ENCODE results near the gene SLC25A34.

GRCh38 chr1:15723631-15724246, 12.3 kb upstream of the SLC25A34 start:
- TF ChIP-seq ATF1 (CRISPR knock-in tag; IDR thresholded peaks at IDR 0.05) = no peak
- TF ChIP-seq, protein P1, sequence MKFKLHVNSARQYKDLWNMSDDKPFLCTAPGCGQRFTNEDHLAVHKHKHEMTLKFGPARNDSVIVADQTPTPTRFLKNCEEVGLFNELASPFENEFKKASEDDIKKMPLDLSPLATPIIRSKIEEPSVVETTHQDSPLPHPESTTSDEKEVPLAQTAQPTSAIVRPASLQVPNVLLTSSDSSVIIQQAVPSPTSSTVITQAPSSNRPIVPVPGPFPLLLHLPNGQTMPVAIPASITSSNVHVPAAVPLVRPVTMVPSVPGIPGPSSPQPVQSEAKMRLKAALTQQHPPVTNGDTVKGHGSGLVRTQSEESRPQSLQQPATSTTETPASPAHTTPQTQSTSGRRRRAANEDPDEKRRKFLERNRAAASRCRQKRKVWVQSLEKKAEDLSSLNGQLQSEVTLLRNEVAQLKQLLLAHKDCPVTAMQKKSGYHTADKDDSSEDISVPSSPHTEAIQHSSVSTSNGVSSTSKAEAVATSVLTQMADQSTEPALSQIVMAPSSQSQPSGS (CRISPR knock-in tag; IDR thresholded peaks at IDR 0.05; ENCODE audit: borderline replicate concordance, low read depth) = no peak
- TF ChIP-seq, protein P2, sequence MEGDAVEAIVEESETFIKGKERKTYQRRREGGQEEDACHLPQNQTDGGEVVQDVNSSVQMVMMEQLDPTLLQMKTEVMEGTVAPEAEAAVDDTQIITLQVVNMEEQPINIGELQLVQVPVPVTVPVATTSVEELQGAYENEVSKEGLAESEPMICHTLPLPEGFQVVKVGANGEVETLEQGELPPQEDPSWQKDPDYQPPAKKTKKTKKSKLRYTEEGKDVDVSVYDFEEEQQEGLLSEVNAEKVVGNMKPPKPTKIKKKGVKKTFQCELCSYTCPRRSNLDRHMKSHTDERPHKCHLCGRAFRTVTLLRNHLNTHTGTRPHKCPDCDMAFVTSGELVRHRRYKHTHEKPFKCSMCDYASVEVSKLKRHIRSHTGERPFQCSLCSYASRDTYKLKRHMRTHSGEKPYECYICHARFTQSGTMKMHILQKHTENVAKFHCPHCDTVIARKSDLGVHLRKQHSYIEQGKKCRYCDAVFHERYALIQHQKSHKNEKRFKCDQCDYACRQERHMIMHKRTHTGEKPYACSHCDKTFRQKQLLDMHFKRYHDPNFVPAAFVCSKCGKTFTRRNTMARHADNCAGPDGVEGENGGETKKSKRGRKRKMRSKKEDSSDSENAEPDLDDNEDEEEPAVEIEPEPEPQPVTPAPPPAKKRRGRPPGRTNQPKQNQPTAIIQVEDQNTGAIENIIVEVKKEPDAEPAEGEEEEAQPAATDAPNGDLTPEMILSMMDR (IDR thresholded peaks at IDR 0.05) = no peak
- TF ChIP-seq, protein P3, sequence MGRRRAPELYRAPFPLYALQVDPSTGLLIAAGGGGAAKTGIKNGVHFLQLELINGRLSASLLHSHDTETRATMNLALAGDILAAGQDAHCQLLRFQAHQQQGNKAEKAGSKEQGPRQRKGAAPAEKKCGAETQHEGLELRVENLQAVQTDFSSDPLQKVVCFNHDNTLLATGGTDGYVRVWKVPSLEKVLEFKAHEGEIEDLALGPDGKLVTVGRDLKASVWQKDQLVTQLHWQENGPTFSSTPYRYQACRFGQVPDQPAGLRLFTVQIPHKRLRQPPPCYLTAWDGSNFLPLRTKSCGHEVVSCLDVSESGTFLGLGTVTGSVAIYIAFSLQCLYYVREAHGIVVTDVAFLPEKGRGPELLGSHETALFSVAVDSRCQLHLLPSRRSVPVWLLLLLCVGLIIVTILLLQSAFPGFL (CRISPR knock-in tag; IDR thresholded peaks at IDR 0.05; ENCODE audit: borderline replicate concordance) = no peak
- TF ChIP-seq GABPB1 (CRISPR knock-in tag; IDR thresholded peaks at IDR 0.05) = no peak
- TF ChIP-seq CREB1 (CRISPR knock-in tag; IDR thresholded peaks at IDR 0.05) = no peak
- TF ChIP-seq TEAD4 (CRISPR knock-in tag; IDR thresholded peaks at IDR 0.05) = no peak
- no peak for TF ChIP-seq NR1H2 (CRISPR knock-in tag; IDR thresholded peaks at IDR 0.05)
- TF ChIP-seq, protein P4, sequence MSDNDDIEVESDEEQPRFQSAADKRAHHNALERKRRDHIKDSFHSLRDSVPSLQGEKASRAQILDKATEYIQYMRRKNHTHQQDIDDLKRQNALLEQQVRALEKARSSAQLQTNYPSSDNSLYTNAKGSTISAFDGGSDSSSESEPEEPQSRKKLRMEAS (CRISPR knock-in tag; IDR thresholded peaks at IDR 0.05) = no peak
- TF ChIP-seq USF2 (CRISPR knock-in tag; IDR thresholded peaks at IDR 0.05) = no peak
- no peak for TF ChIP-seq ATF6 (CRISPR knock-in tag; IDR thresholded peaks at IDR 0.05)
- no peak for TF ChIP-seq MXD4 (CRISPR knock-in tag; IDR thresholded peaks at IDR 0.05; ENCODE audit: borderline replicate concordance)
- TF ChIP-seq ATF3 (CRISPR knock-in tag; conservative IDR thresholded peaks at IDR 0.05) = no peak

Measured in WTC11 (cell line).